Small intestine (tissue), 7 donors: Measurements from ENCODE around the gene EFR3B. TPM values are rescaled to one million over a fixed set of nuclear protein-coding genes. Genes with fewer than 3 reads are reported as not detected.
A peak's percentile ranks its signal among the peaks of the same experiment; 100 is the strongest.

ENCODE experiments used
- DNase-seq, 2 donors: peaks; one replicate each; pipeline versions ENCODE4 v3.0.0 to v3.0.0-alpha.2; 2013
- FAIRE-seq: peaks from 2 replicates; lab custom pipeline; 2012; peaks lifted over from hg19 to GRCh38; lab: Jason Lieb, UNC
- H3K27ac ChIP-seq, 3 donors: one replicate each; pipeline ENCODE4 v1.5.1; 2013; ENCODE audit warnings: low read length in 2 of 3, mild to moderate bottlenecking in 2 of 3, control low read depth in 1 of 3, inconsistent platforms in 1 of 3, low read depth in 1 of 3, moderate library complexity in 1 of 3
- H3K27me3 ChIP-seq, 3 donors: one replicate each; pipeline ENCODE4 v1.6.1; 2013; ENCODE audit warnings: low read length in 3 of 3, inconsistent platforms in 1 of 3; ENCODE audit not compliant: control insufficient read depth in 3 of 3, insufficient read depth in 3 of 3
- H3K36me3 ChIP-seq, 3 donors: one replicate each; pipeline ENCODE4 v1.6.1; 2013; ENCODE audit warnings: low read length in 3 of 3, inconsistent platforms in 1 of 3, low read depth in 1 of 3, mild to moderate bottlenecking in 1 of 3, moderate library complexity in 1 of 3; ENCODE audit not compliant: control insufficient read depth in 3 of 3, insufficient read depth in 2 of 3
- H3K4me1 ChIP-seq, 3 donors: one replicate each; pipeline ENCODE4 v1.6.1; 2013; ENCODE audit warnings: low read length in 2 of 3, inconsistent platforms in 1 of 3, low read depth in 1 of 3, mild to moderate bottlenecking in 1 of 3, moderate library complexity in 1 of 3; ENCODE audit not compliant: control insufficient read depth in 3 of 3, insufficient read depth in 2 of 3
- H3K4me3 ChIP-seq, 3 donors: one replicate each; pipeline ENCODE4 v1.5.1; 2013; ENCODE audit warnings: low read length in 3 of 3, control low read depth in 1 of 3, inconsistent platforms in 1 of 3, low read depth in 1 of 3, mild to moderate bottlenecking in 1 of 3, moderate library complexity in 1 of 3
- H3K9me3 ChIP-seq, 2 donors: one replicate each; pipeline ENCODE4 v1.6.1; 2013; ENCODE audit warnings: low read depth in 1 of 2, low read length in 1 of 2; ENCODE audit not compliant: control insufficient read depth in 2 of 2, insufficient read depth in 1 of 2
- WGBS, 3 donors: extraction: QIAGEN DNeasy Blood & Tissue Kit; methylation state at CpG; one replicate each; pipeline ENCODE4 v1.1.7; 2013; 5-methylcytosine and 5-hydroxymethylcytosine counted together
- polyA plus RNA-seq, 4 donors: library from polyadenylated mRNA; stranded (reverse) in 3 of 4; unstranded in 1 of 4; fragments of 200-250 nt in 3 of 4; fragments of 120-200 nt in 1 of 4; gene quantifications; one replicate each; pipeline versions ENCODE4 v1.2.1 to v1.2.3, GENCODE V29; 2013
- donor health status: healthy with polysubstance abuse.
- donor health status: control.
- donor health status: control.
- donor health status: Bipolar disorder and iron deficiency.
- donor health status: healthy.

EFR3B gene
- polyA plus RNA-seq, 4 donors: 0.88 to 3.0 TPM; not detected in 2

- WGBS, 3 donors: 86 to 92% (median 86%) methylated on average over 8 of the region's 8 CpGs
- Histone ChIP-seq H3K27ac (no peak overlapping the region), H3K36me3 (no peaks in the 10 kb centered on the region), H3K4me1 (no peaks in the 10 kb centered on the region), H3K27me3 (no peaks in the 10 kb centered on the region), H3K9me3 (no peaks in the 10 kb centered on the region), H3K4me3 (no peak overlapping the region)
- FAIRE-seq: no peak
- no peak for DNase-seq
Observed at GRCh38 chr2:25071966-25072365, 30.1 kb downstream of the EFR3B start.

GRCh38 chr2:25072606-25073005 is 30.7 kb downstream of the EFR3B start:
- no peak for FAIRE-seq
- Histone ChIP-seq H3K4me3 (no peak overlapping the region), H3K27ac (no peak overlapping the region), H3K27me3 (no peaks in the 10 kb centered on the region), H3K9me3 (no peaks in the 10 kb centered on the region), H3K36me3 (no peaks in the 10 kb centered on the region), H3K4me1 (no peaks in the 10 kb centered on the region)
- 34 to 65% (median 57%) methylated on average over 1 of the region's 1 CpG for WGBS, 3 donors
- DNase-seq: no peak

GRCh38 chr2:25073025-25073424 is 31.1 kb downstream of the EFR3B start:
- Histone ChIP-seq H3K27ac (no peak overlapping the region), H3K4me1 (peaks cover 0 to 3% (median 0%) of the 10 kb centered on the region in 3 donors), H3K4me3 (no peak overlapping the region), H3K36me3 (no peaks in the 10 kb centered on the region), H3K27me3 (no peaks in the 10 kb centered on the region), H3K9me3 (no peaks in the 10 kb centered on the region)
- no peak for FAIRE-seq
- WGBS, 3 donors: 63 to 78% (median 73%) methylated on average over 5 of the region's 5 CpGs
- no peak for DNase-seq

GRCh38 chr2:25073914-25074313 is 32.0 kb downstream of the EFR3B start:
- no peak for FAIRE-seq
- 88 to 93% (median 92%) methylated on average over 4 of the region's 4 CpGs for WGBS, 3 donors
- H3K9me3 ChIP-seq: no peaks in the 10 kb centered on the region

GRCh38 chr2:25074826-25075225 is 33.0 kb downstream of the EFR3B start:
- Histone ChIP-seq H3K36me3 (no peaks in the 10 kb centered on the region), H3K9me3 (no peaks in the 10 kb centered on the region), H3K27me3 (no peaks in the 10 kb centered on the region), H3K27ac (no peak overlapping the region), H3K4me1 (peaks cover 0 to 7% (median 0%) of the 10 kb centered on the region in 3 donors), H3K4me3 (no peak overlapping the region)
- DNase-seq (no peak), FAIRE-seq (no peak)
- 85 to 97% (median 94%) methylated on average over 3 of the region's 3 CpGs for WGBS, 3 donors

More at GRCh38 chr2:25073914-25074313, 32.0 kb downstream of the EFR3B start:
- Histone ChIP-seq H3K4me3 (no peak overlapping the region), H3K4me1 (peaks cover 0 to 7% (median 0%) of the 10 kb centered on the region in 3 donors), H3K27ac (no peak overlapping the region), H3K36me3 (no peaks in the 10 kb centered on the region), H3K27me3 (no peaks in the 10 kb centered on the region)
- no peak for DNase-seq

GRCh38 chr2:25076749-25077148 is 34.9 kb downstream of the EFR3B start:
- WGBS, 3 donors: 69 to 86% (median 80%) methylated on average over 5 of the region's 5 CpGs
- Histone ChIP-seq H3K4me3 (no peak overlapping the region), H3K36me3 (no peaks in the 10 kb centered on the region), H3K9me3 (no peaks in the 10 kb centered on the region), H3K27me3 (no peaks in the 10 kb centered on the region), H3K27ac (no peak overlapping the region), H3K4me1 (peaks cover 0 to 7% (median 0%) of the 10 kb centered on the region in 3 donors)
- no peak for DNase-seq
- no peak for FAIRE-seq

- WGBS, 3 donors: 44 to 60% (median 50%) methylated on average over 2 of the region's 2 CpGs
- H3K36me3 ChIP-seq: no peaks in the 10 kb centered on the region
- no peak overlapping the region for H3K4me3 ChIP-seq
- no peak overlapping the region for H3K27ac ChIP-seq
- no peaks in the 10 kb centered on the region for H3K27me3 ChIP-seq
- no peak for DNase-seq
- H3K4me1 ChIP-seq: peaks cover 0 to 7% (median 0%) of the 10 kb centered on the region in 3 donors
- no peaks in the 10 kb centered on the region for H3K9me3 ChIP-seq
- FAIRE-seq: no peak
Observed at GRCh38 chr2:25077789-25078169, 35.9 kb downstream of the EFR3B start.

- peak; percentile 25 to 48 for DNase-seq
- FAIRE-seq: no peak
- H3K36me3 ChIP-seq: no peaks in the 10 kb centered on the region
- WGBS, 3 donors: 12 to 42% (median 19%) methylated on average over 16 of the region's 16 CpGs
- H3K9me3 ChIP-seq: no peaks in the 10 kb centered on the region
- no peaks in the 10 kb centered on the region for H3K27me3 ChIP-seq
- H3K27ac ChIP-seq: no peak overlapping the region
- H3K4me1 ChIP-seq: peaks cover 0 to 7% (median 0%) of the 10 kb centered on the region in 3 donors
- H3K4me3 ChIP-seq: no peak overlapping the region
Observed at GRCh38 chr2:25078170-25079049, 36.5 kb downstream of the EFR3B start.
